ENCODE data around the gene UBE2E1. TPM values are rescaled to one million over a fixed set of nuclear protein-coding genes. Genes with fewer than 3 reads are reported as not detected.
"Not testable (repeated sequence)": the region's sequence is repeated elsewhere in the genome, so short reads cannot be mapped to it uniquely, and the experiment has no call there.

UBE2E1 gene
- total RNA-seq, 1 donor from 2014 or later: 75.3 TPM

GRCh38 chr3:23835802-23836201 lies 30.0 kb downstream of the UBE2E1 start:
- DNase-seq (ENCODE audit: missing footprints) (no peak), ATAC-seq (no peak)
- intact Hi-C loops (cut with DNase I): no loop called here

GRCh38 chr3:23836536-23837230 lies 30.9 kb downstream of the UBE2E1 start:
- intact Hi-C loops (cut with DNase I): no loop called here
- no peak for DNase-seq (ENCODE audit: missing footprints)
- no peak for ATAC-seq

- peak; percentile 39 for ATAC-seq
- no peak for DNase-seq (ENCODE audit: missing footprints)
- intact Hi-C loops (cut with DNase I): no loop called here
Observed at GRCh38 chr3:23837286-23837685, 31.5 kb downstream of the UBE2E1 start.

- no peak for DNase-seq (ENCODE audit: missing footprints)
- no peak for ATAC-seq
- intact Hi-C loops (cut with DNase I): no loop called here
Observed at GRCh38 chr3:23837691-23838090, 31.9 kb downstream of the UBE2E1 start.

- ATAC-seq: no peak
- DNase-seq (ENCODE audit: missing footprints): no peak
- intact Hi-C loops (cut with DNase I): no loop called here
Observed at GRCh38 chr3:23840521-23840920, 34.8 kb downstream of the UBE2E1 start.

GRCh38 chr3:23843869-23844268 lies 38.1 kb downstream of the UBE2E1 start:
- intact Hi-C loops (cut with DNase I): no loop called here
- DNase-seq (ENCODE audit: missing footprints) (no peak), ATAC-seq (no peak)

- no peak for DNase-seq (ENCODE audit: missing footprints)
- intact Hi-C loops (cut with DNase I): no loop called here
- no peak for ATAC-seq
Observed at GRCh38 chr3:23845326-23846216, 39.8 kb downstream of the UBE2E1 start.

- ATAC-seq; DNase-seq (ENCODE audit: missing footprints); intact Hi-C loops (cut with DNase I): not testable (repeated sequence)
Observed at GRCh38 chr3:23849462-23849861, 43.7 kb downstream of the UBE2E1 start.

- ATAC-seq (no peak), DNase-seq (ENCODE audit: missing footprints) (no peak)
- intact Hi-C loops (cut with DNase I): no loop called here
Observed at GRCh38 chr3:23856286-23856685, 50.5 kb downstream of the UBE2E1 start.

GRCh38 chr3:23859012-23859743 lies 53.4 kb downstream of the UBE2E1 start:
- ATAC-seq (peak; percentile 73), DNase-seq (ENCODE audit: missing footprints) (no peak)
- intact Hi-C loops (cut with DNase I): no loop called here

- no peak for DNase-seq (ENCODE audit: missing footprints)
- intact Hi-C loops (cut with DNase I): no loop called here
- no peak for ATAC-seq
Observed at GRCh38 chr3:23859839-23860382, 54.2 kb downstream of the UBE2E1 start.

- ATAC-seq (no peak), DNase-seq (ENCODE audit: missing footprints) (no peak)
- intact Hi-C loops (cut with DNase I): no loop called here
Observed at GRCh38 chr3:23861689-23862088, 55.9 kb downstream of the UBE2E1 start.

GRCh38 chr3:23863060-23863459 lies 57.3 kb downstream of the UBE2E1 start:
- intact Hi-C loops (cut with DNase I): no loop called here

GRCh38 chr3:23864931-23865330 lies 59.2 kb downstream of the UBE2E1 start:
- ATAC-seq: peak; percentile 75
- intact Hi-C loops (cut with DNase I): loop anchor here (5.0 kb wide), 1 partner anchor 663 kb away; the partner anchor contains the start of gene UBE2E2
- no peak for DNase-seq (ENCODE audit: missing footprints)

More at GRCh38 chr3:23863060-23863459, 57.3 kb downstream of the UBE2E1 start:
- ATAC-seq (no peak), DNase-seq (ENCODE audit: missing footprints) (no peak)

- DNase-seq (ENCODE audit: missing footprints): no peak
- ATAC-seq: peak; percentile 29
- intact Hi-C loops (cut with DNase I): loop anchor here (5.0 kb wide), 1 partner anchor 663 kb away; the partner anchor contains the start of gene UBE2E2
Observed at GRCh38 chr3:23865595-23866396, 60.0 kb downstream of the UBE2E1 start.

GRCh38 chr3:23867400-23867799 lies 61.6 kb downstream of the UBE2E1 start:
- ATAC-seq (no peak), DNase-seq (ENCODE audit: missing footprints) (no peak)
- intact Hi-C loops (cut with DNase I): loop anchor here (5.0 kb wide), 1 partner anchor 665 kb away; the partner anchor contains the start of gene UBE2E2

GRCh38 chr3:23867838-23868237 lies 62.1 kb downstream of the UBE2E1 start:
- DNase-seq (ENCODE audit: missing footprints) (no peak), ATAC-seq (no peak)
- intact Hi-C loops (cut with DNase I): loop anchor here (5.0 kb wide), 1 partner anchor 666 kb away; the partner anchor contains the start of gene UBE2E2

Data from Right ventricle myocardium inferior (tissue), 1 donor.